HG02884 (cell line): ENCODE measurements around the gene SULT6B1.
"Not testable (repeated sequence)": the region's sequence is repeated elsewhere in the genome, so short reads cannot be mapped to it uniquely, and the experiment has no call there.

Source experiments
- ATAC-seq: cut with Tn5 transposase; IDR thresholded peaks from one replicate; pipeline ENCODE4 v1.9.1; 2021; ENCODE audit warnings: mild to moderate bottlenecking, moderate library complexity; ENCODE audit not compliant: unreplicated experiment

Gene SULT6B1

GRCh38 chr2:37196320-37197195 is 8.1 kb upstream of the SULT6B1 start, which contains the start of gene CEBPZOS:
TSS of gene CEBPZOS (plus strand) at chr2:37196496. CDS start at chr2:37199705, 3,209 bp downstream.
- peak; percentile 51 for ATAC-seq

DNA sequence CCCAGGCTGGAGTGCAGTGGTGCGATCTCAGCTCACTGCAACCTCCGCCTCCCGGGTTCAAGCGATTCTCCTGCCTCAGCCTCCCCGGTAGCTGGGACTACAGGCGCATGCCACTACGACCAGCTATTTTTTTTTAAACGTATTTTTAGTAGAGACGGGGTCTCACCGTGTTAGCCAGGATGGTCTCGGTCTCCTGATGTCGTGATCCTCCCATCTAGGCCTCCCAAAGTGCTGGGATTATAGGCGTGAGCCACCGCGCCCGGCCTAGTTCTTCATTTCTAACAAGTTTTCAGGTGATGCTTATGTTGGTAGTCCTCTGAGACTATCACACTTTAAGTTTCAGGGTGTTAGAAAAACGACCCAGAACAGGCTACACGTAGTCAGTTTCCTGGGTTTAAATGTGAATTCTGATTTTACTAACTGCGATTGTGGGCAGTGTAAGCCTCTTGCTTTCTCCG is 7.4 kb upstream of the SULT6B1 start:
- ATAC-seq: not testable (repeated sequence)

GRCh38 chr2:37192551-37192950 is 4.1 kb upstream of the SULT6B1 start:
- ATAC-seq: no peak

GRCh38 chr2:37191747-37192146 is 3.3 kb upstream of the SULT6B1 start:
- ATAC-seq: no peak

GRCh38 chr2:37191253-37191652 is 2.8 kb upstream of the SULT6B1 start:
- ATAC-seq: no peak

GRCh38 chr2:37190290-37190689 is 1.8 kb upstream of the SULT6B1 start:
- ATAC-seq: no peak

DNA sequence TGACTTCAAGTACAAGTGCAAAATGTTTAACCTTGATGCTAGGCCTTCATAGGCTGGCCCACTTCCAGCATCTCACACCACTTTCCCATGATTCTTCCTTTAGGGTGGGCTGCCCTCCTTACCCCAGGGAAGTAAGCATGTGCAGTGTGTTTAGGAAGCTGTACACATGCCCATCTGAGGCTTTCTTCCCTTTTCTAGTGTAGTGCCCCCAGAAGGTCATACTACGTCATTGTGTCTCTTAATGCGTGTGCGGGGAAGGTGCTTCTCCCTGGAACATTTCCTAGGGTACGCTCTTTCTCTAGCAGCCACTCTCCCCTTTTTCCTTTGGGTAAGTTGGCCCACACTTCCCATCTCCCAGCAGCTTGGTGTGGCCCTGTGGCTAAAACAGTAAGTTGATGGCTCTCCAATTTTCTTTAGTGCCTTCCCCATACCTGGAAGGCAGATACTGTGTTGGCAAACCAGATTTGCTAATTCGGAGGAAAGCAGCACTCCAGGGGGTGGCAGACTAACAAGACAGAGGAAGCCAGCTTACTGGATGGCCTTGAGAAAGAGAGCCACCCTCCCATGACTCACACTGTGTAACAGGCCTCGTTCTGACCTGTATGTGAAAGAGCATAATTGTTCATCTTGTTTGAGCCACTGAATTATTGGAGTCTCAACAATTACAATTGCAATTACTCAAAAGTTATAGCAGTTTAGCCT is 1.1 kb upstream of the SULT6B1 start:
- no peak for ATAC-seq

DNA sequence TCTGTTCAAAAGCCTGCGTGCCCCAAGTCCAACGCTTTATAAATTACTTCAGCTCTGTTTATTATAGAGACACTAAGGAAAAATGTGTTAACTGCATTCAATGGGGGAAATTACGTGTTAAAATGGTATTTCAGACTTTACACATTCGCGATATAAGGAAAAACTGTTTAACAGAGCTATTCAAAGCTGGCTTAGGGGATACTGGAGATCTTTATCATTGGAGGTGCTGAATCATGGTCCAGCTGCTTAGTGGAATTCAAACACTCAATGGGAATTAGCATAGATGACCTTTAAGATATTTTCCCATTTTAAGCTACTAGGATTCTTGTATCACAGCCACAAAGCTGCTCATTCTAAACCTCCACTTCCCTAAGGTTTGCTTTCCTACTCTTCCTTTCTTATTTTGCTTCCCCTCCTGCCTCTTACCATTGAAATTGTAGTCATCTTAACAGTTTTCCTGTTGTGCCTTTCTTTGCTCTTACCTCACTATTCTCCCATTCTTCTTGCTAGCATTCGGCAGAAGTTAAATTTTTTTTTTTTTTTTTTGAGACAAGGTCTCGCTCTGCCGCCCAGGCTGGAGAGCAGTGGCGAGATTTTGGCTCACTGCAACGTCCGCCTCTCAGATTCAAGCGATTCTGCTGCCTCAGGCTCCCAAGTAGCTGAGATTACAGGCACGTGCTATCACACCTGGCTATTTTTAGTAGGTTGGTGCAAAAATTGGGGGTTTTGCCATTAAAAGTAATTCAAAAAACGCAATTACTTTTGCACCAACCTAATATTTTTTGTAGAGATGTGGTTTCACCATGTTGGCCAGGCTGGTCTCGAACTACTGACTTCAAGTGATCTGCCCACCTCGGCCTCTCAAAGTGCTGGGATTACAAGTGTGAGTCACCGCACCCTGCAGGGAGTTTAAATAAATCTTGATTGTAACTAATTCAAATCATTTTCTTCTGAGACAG is 6.5 kb downstream of the SULT6B1 start:
- no peak for ATAC-seq

- ATAC-seq: no peak
Observed at GRCh38 chr2:37180640-37181039, 7.8 kb downstream of the SULT6B1 start.

DNA sequence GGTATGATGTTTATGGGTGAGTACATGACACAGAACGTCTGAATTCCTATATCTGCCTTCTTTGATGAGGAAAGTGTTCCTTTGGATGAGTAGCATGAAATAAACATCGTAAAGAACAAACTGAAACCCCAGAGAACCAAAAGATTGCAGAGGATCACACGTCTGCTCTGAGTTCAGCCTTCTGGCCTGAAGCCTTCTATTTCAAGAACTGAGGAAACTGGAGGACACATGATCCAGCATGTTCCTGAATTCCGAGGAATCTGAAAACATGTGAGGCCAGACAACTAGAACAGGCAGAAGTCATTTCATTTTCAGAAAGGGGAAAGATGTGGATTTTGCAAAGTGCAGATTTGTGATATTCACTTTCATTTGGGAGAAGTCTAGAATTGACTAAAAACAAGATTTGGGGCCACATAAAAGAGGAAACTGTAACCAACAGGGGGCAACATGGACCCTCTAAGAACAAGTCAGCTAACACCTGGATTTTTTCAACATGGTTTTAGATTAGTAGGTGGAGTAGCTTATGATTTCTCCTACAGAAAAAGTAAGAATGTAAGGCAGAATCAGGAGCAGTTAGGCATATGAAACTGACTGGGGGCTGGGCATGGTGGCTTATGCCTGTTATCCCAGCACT is 8.3 kb downstream of the SULT6B1 start:
- ATAC-seq: no peak

DNA sequence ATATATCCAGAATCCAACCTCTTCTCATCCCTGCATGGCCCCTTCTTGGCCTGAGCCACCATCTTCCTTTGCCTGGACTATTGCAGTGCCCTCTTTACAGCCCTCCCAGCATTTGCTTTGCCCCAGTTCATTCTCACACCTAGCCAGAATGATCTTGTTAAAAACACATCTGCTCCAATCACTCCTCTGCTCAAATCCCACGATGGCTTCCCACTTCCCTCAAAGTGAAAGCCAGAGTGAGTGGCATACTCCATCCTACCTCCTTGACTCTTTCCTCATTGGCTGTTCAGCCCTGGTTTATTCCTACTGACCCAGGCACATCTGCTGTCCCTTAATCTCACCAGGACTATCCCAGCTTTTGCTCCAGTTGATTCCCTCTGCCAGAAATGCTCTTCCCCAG is 14.7 kb downstream of the SULT6B1 start:
- no peak for ATAC-seq

DNA sequence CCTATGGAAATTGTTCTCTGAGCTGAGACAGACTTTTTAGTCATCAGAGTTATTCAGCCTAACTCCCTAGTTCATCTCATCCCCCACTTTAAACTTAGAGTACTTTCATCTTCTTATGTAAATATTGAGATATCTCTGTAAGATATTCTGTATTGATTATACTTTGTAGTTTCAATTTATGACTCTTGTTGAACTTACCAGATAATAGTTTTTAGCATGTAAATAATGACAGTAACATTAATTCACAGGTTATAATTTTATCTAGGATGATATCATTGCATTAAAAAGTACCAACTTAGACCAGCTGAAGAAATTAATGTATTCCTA is 16.9 kb downstream of the SULT6B1 start:
- no peak for ATAC-seq

- no peak for ATAC-seq
Observed at GRCh38 chr2:37168217-37168981, 20.1 kb downstream of the SULT6B1 start.

- ATAC-seq: no peak
Observed at GRCh38 chr2:37167636-37168180, 20.8 kb downstream of the SULT6B1 start.

GRCh38 chr2:37164757-37165156 is 23.7 kb downstream of the SULT6B1 start:
- ATAC-seq: no peak

GRCh38 chr2:37156857-37157714 is 31.4 kb downstream of the SULT6B1 start, which contains the start of gene EIF2AK2:
TSS of gene EIF2AK2 (minus strand) at chr2:37156980. CDS start at chr2:37147806, 9,174 bp downstream.
- peak; percentile 88 for ATAC-seq

DNA sequence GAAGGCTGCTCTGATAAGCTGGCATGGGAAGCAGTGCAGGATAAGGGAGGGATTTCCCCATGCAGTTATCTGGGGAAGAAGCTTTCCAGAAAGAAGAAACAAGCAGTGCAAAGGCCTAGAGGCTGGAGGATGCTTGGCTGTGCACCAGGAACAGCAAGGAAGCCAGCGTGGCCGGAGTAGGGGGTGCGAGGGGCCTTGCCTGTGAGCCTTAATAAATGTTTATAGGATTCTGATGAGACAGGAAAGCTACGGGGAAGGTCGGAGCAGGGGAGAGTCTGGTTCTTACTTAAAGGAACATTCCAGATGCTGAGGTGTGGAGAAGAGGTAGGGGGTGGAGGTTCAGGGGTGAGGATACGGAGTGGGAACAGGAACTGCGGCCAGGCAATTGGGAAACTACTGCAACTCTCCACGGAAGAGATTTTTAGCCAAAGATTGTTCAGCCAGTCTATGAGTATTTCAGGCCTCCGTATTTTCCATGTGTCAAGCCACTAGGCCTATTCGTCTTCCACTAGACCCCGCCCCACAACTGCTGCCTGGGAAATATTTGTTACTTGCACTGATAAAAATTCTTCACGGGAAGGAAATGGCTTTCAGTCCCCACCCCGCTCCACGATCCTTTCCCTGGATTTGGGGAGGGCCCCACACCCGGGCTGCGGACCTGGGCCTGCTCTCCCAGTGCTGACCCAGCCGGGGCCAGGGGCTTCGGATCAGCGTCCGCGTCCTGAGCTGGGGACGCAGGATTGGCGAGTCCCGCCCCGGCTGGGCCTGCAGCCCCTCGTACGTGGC is 32.2 kb downstream of the SULT6B1 start:
- peak; percentile 23 for ATAC-seq

DNA sequence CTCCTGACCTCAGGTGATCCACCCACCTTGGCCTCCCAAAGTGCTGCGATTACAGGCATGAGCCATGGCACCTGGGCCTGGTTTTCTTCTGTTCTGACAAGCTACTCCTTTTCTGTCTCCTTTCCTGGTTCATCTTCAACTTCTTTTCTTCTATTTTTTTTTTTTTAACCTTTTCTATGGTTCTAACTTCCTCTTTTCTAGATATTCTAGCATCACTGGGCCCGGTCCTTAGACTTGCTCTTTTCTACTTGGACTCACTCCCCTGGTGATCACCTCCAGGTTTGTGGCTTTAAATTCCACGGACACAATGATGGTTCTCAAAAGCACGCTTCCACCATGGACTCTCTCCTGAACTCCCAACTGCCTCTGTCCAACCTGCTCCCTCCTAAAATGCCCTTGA is 33.7 kb downstream of the SULT6B1 start:
- ATAC-seq: no peak
